Measurements from ENCODE around the gene PSMG3. TPM values are rescaled to one million over a fixed set of nuclear protein-coding genes. Genes with fewer than 3 reads are reported as not detected.

PSMG3 gene
- total RNA-seq, 4 donors from 2014 or later: 13.5 to 39.7 (median 31.5) TPM

- no peak for TF ChIP-seq CTCF (IDR thresholded peaks at IDR 0.05; ENCODE audit: low read depth)
Measured at GRCh38 chr7:1555046-1555812, 14.6 kb downstream of the PSMG3 start.

GRCh38 chr7:1554333-1555045 is 15.3 kb downstream of the PSMG3 start:
- no peak for TF ChIP-seq CTCF (IDR thresholded peaks at IDR 0.05; ENCODE audit: low read depth)

GRCh38 chr7:1553512-1554210 is 16.2 kb downstream of the PSMG3 start:
- TF ChIP-seq CTCF (IDR thresholded peaks at IDR 0.05; ENCODE audit: low read depth): no peak

GRCh38 chr7:1552200-1552599 is 17.6 kb downstream of the PSMG3 start:
- TF ChIP-seq CTCF (IDR thresholded peaks at IDR 0.05; ENCODE audit: low read depth): no peak

- TF ChIP-seq CTCF (IDR thresholded peaks at IDR 0.05; ENCODE audit: low read depth): no peak
Measured at GRCh38 chr7:1550846-1551155, 19.0 kb downstream of the PSMG3 start.

GRCh38 chr7:1550005-1550845 is 19.6 kb downstream of the PSMG3 start:
- no peak for TF ChIP-seq CTCF (IDR thresholded peaks at IDR 0.05; ENCODE audit: low read depth)

All from subcutaneous adipose tissue (tissue), 4 donors.